GM20000 (cell line): ENCODE measurements around the gene TP53I11.

Source experiments
- DNase-seq: peaks from one replicate; pipeline ENCODE4 v3.0.0; 2012; ENCODE audit warnings: low spot score
- CTCF ChIP-seq: IDR thresholded peaks from 2 replicates; pipeline ENCODE4 v1.5.1; 2012; ENCODE audit warnings: mild to moderate bottlenecking, control low read depth; ENCODE audit errors: extremely low read depth, missing control alignments

The TP53I11 gene

GRCh38 chr11:44893308-44893822 lies 57.3 kb downstream of the TP53I11 start:
- TF ChIP-seq CTCF, result no peak
- no peak for DNase-seq

GRCh38 chr11:44892843-44893242 lies 57.8 kb downstream of the TP53I11 start:
- DNase-seq, result no peak
- no peak for TF ChIP-seq CTCF

- TF ChIP-seq CTCF, result no peak
- no peak for DNase-seq
Observed at GRCh38 chr11:44889266-44889665, 61.4 kb downstream of the TP53I11 start.

- no peak for DNase-seq
- TF ChIP-seq CTCF, result no peak
Observed at GRCh38 chr11:44887636-44888035, 63.0 kb downstream of the TP53I11 start.

- no peak for DNase-seq
- no peak for TF ChIP-seq CTCF
Observed at GRCh38 chr11:44886790-44887140, 63.9 kb downstream of the TP53I11 start.

- TF ChIP-seq CTCF, result no peak
- no peak for DNase-seq
Observed at GRCh38 chr11:44885919-44886789, 64.5 kb downstream of the TP53I11 start.

- TF ChIP-seq CTCF, result no peak
- DNase-seq, result no peak
Observed at GRCh38 chr11:44885065-44885810, 65.4 kb downstream of the TP53I11 start.
